H54 (cell line): ENCODE results near the gene ZNF232.
"Not testable (repeated sequence)": the region's sequence is repeated elsewhere in the genome, so short reads cannot be mapped to it uniquely, and the experiment has no call there.

ENCODE experiments used
- DNase-seq: peaks from one replicate; pipeline ENCODE4 v3.0.0; 2011; ENCODE audit warnings: low spot score, mixed read lengths; ENCODE audit not compliant: insufficient read length
- FAIRE-seq: peaks from 3 replicates; lab custom pipeline; 2011; peaks lifted over from hg19 to GRCh38; lab: Jason Lieb, UNC
- POLR2A ChIP-seq: IDR thresholded peaks from 2 replicates; pipeline ENCODE4 v1.6.1; 2011; ENCODE audit warnings: low read depth, mild to moderate bottlenecking, low read length

The ZNF232 gene

DNA sequence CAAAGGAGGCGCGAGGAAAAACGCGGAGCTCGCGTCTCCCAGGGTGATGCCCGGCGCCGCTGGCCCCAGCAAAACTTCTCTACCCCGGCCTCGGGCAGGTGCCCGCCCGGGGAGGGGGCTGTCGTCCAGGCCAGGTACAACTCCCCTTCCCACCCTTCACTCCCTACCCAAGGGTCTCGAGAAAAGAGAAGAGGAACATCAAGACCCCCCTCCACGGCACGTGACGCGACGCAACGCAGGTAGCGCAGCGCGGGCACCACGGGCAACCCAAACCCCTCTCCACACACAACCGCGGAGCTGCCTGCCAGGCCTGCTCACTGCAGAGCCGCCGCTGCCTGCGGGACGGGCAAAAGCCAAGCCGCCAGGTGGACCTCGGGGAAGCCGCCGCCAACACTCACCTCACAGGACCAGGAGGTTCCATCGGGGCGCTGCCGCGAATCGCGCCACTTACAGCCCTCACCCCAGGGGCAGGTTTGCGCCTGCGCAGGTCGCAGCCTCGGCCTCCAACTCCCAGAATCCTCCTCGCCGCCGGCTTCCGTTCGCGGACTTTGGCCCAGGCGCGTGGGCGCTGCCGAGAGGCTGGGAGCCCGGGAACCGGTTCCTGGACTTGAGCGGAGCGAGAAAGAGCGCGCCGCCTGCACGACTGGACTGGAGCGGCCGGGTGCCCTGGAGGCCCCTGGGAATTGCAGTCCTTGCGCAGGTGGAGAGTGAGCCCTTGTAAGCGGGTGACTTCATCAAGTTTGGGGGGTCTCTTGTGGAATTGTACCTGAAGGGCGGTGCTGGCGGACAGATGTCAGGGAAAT is at the start of gene ZNF232:
Gene ZNF232, minus strand, starts transcription at position 477 of the 803 bp plus-strand sequence. Its CDS starts 56 bp downstream, at position 421.
- DNase-seq: peak; percentile 83
- FAIRE-seq: no peak
- peak; percentile 72 for TF ChIP-seq POLR2A

DNA sequence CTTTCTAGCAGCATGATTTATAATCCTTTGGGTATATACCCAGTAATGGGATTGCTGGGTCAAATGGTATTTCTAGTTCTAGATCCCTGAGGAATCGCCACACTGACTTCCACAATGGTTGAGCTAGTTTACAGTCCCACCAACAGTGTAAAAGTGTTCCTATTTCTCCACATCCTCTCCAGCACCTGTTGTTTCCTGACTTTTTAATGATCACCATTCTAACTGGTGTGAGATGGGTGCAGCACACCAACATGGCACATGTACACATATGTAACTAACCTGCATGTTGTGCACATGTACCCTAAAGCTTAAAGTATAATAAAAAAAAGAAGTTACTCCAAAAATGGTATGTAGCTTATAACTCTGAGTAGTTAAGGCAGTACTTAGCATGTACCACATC is 49.0 kb upstream of the ZNF232 start:
- FAIRE-seq, DNase-seq: not testable (repeated sequence)

GRCh38 chr17:5146122-5146521 is 34.4 kb upstream of the ZNF232 start:
- DNase-seq, FAIRE-seq: not testable (repeated sequence)

DNA sequence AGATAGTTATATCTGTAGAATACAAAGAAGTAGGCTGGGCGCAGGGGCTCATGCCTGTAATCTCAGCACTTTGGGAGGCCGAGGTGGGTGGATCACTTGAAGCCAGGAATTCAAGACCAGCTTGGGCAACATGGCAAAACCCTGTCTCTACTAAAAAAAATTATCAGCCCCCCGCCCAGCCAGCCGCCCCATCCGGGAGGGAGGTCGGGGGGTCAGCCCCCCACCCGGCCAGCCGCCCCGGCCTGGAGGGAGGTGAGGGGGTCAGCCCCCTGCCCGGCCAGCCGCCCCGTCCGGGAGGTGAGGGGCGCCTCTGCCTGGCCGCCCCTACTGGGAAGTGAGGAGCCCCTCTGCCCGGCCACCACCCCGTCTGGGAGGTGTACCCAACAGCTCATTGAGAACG is 31.2 kb upstream of the ZNF232 start:
- not testable (repeated sequence) for DNase-seq, FAIRE-seq

DNA sequence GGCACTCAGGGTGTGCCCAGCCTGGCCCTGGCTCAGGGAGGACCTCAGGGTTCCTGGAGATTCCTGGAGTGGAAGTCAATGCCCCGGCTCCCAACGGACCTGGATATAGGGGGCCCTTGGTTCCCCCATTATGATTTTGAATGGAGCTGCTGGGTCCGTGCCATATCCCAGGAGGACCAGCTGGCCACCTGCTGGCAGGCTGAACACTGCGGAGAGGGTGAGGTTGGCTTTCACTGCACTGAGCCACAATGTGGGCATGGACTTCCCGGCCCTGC is 27.7 kb upstream of the ZNF232 start:
- FAIRE-seq (no peak), DNase-seq (no peak)
- TF ChIP-seq POLR2A: no peak

GRCh38 chr17:5138616-5139457 is 27.2 kb upstream of the ZNF232 start:
- DNase-seq (no peak), FAIRE-seq (no peak)
- TF ChIP-seq POLR2A: no peak

DNA sequence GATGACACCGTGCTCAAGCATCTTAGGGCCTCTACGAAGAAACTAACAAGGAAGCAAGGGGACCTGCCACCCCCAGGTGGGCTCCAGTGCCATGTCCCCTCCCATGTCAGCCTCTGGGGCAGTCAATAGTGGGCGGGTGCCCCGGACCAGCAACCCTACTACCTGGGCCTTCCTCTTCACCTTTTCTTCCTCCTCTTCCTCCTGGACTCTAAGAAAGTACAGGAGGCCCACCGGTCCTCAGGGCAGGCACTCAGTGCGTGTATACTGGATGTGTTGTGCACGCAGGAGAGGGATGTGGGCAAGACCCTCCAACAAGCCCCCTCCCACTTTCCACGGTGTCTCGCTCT is 26.5 kb upstream of the ZNF232 start:
- not testable (repeated sequence) for FAIRE-seq

GRCh38 chr17:5137511-5138197 is 26.0 kb upstream of the ZNF232 start:
- not testable (repeated sequence) for FAIRE-seq

More for the DNA sequence above, 26.5 kb upstream of the ZNF232 start:
- not testable (repeated sequence) for DNase-seq

DNA sequence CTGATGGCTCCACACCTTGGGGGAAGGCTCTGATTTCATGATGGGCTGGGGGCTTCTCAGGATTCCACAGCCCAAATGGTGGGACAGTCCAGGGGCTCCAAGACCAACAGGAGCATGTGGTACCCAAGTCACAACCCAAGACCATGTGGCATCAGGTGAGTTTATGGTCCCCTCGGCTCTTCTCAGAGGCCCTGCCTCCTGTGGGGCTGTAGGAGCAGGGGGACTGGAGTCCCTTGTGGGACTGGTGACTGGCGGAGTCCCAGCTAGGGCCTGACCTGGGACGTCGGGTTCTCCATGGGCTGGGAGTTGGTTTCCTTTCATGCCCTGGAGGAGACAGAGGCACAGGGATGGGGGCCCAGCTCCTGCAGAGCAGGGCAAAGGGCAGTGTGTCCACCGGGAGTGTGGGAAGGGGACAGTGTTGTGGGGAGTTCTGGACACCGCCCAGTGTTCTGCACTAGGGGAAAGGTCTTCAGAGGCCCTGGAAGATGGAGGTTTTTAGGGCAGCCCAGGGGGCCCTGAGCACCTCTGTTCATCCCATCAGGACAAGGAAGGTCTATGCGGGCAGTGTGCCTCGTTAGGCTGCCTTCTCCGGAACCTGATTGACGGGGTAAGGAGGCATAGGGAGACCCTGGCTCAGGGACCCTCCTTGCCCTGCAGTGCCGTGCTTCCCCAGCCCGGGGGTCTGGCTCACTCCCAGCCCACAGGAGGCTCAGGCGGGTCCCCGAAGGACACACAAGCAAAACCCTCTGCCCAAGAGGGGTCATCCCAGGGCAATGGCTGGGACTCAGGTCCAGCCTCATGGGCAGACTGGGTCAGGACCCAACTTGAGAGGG is 25.1 kb upstream of the ZNF232 start:
- FAIRE-seq: not testable (repeated sequence)

More at GRCh38 chr17:5137511-5138197, 26.0 kb upstream of the ZNF232 start:
- DNase-seq: not testable (repeated sequence)

DNA sequence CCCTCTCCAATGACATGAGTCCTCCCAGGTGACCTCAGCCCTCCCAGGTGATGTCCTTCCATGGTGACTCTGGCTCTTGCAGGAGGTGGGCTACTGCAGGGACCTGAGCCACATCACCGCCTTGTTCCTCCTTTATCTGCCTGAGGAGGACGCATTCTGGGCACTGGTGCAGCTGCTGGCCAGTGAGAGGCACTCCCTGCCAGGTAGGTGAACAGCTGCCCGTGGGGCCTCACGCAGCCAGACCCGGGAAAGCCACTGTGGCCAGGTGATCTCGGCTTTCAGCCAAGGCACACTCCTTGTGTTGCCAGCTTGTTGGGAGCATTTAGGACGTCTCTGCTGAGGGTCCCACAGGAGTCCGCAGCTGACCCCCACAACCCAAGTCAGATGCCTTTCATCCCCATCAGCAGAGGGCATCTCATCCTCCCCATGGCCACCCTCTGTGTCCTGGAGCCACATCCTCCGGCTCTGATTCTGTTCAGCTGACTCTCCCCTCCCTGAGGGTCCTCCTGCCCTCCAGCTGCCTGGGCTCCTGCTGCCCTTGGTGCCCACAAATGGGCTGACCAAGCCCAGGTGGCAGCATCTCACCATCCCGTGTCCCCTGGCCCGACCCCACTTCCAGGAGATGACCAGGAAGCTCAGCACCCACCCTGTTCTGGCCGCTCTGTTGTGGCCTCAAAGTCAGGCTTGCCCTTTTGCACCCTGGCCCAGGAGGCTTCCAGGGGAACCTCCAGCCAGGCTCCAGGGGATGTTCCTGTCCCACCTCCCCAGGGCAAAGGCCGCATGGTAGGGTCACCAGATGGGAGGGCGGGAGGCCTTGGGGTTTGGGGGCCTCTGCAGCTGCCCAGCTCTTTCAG is 24.3 kb upstream of the ZNF232 start:
- no peak for FAIRE-seq
- TF ChIP-seq POLR2A: no peak
- no peak for DNase-seq

More for the DNA sequence above, 25.1 kb upstream of the ZNF232 start:
- not testable (repeated sequence) for DNase-seq

GRCh38 chr17:5135131-5135712 is 23.5 kb upstream of the ZNF232 start:
- not testable (repeated sequence) for DNase-seq, FAIRE-seq

GRCh38 chr17:5134571-5134970 is 22.9 kb upstream of the ZNF232 start:
- not testable (repeated sequence) for FAIRE-seq, DNase-seq

- DNase-seq, FAIRE-seq: not testable (repeated sequence)
Observed at GRCh38 chr17:5133961-5134360, 22.3 kb upstream of the ZNF232 start.
